GM21423 (cell line): Measurements from ENCODE around the gene C4A.
"Not testable (repeated sequence)": the region's sequence is repeated elsewhere in the genome, so short reads cannot be mapped to it uniquely, and the experiment has no call there.

Experiments
- ATAC-seq: cut with Tn5 transposase; IDR thresholded peaks from one replicate; pipeline ENCODE4 v1.9.1; 2021; ENCODE audit warnings: mild to moderate bottlenecking, moderate library complexity; ENCODE audit not compliant: unreplicated experiment

The C4A gene

DNA sequence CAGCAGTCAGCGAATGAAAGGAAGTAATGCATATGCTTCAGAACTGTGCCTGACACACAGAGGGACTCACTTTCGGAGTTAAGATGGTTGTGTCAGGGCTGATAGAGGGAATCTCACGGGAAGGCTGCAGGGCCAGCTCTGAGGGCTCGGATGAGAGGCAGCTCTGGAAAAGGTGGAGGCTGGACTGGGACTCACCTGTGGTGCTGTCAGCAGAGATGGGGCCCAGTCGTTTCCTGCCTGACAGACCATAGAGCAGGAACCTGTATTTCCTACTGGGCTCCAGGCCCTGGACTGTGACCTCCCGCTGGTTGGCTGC is 65.6 kb downstream of the C4A start:
- ATAC-seq = no peak

DNA sequence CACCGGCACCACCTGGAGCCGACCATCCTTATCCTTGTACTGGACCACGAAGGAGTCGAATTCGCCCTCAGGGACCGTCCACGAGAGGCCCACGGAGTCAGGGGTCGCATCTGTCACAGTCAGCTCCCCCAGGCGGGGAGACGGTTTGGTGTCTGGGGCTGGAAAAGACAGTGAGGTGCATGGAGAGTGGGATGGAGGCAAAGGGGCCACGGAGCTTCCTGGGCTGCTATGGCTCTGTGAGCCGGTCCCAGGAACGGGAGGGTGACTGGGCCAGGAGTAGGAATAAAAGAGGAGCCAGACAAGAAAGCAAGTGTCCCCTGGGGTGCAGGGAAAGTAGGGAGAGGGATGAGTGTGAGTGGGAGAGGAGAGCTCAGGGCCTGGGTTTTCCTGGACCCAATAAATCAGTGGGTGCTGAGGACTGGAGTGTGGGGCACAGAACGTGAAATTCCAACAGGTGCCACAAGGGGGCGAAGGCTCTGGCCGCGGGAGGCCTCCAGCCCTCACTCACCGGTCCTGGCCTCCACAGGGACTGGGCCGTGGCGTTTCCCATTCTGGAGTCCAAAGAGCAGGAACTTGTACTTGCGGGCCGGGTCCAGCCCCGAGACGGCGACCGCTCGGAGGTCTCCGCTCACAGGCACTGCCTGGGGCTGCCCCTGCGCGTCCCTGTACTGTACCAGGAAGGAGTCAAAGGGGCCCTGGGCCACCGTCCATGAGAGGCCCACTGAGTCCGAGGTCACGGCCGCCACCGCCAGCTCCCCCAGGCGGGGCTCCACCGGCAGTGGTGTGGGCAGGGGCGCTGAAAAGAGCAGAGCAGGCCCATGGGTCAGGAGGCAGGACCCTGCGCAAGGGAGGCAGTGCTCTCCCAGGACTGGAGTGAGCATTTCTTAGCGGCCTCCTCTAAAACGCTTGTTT is 66.3 kb downstream of the C4A start:
- ATAC-seq = no peak

DNA sequence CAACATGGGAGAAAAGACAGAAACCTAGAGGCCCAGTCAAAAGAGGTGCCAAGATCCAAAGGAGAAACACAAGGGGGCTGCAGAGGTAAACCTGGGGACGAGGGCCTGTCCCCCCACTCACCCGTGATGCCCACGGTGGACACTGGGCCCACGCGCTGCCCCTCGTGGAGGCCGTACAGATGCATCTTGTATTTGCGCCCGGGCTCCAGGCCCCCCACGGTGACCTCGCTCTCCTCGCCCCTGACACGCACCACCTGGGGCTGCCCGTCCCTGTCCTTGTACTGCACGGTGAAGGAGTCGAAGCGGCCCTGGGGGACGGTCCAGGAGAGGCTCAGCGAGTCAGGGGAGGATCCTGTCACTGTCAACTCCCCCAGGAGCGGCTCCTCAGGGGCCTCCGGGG is 67.3 kb downstream of the C4A start:
- not testable (repeated sequence) for ATAC-seq

DNA sequence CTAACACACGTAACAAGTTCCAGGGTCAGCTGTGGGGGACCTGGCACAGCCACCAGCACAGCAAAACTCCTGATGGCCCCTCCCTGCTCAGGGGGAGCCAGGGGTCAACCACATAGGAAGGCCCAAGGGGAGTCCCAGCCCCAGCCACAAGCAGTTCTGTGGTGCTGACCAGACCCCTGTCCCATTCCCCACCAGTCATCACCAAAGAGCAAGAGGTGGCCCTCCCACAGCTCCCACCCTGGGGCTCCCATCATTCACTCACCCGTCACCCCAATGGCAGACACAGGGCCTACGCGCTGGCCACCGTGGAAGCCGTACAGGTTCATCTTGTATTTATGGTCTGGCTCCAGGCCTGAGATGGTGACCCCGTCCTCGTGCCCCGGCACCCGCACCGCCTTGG is 67.9 kb downstream of the C4A start:
- ATAC-seq = not testable (repeated sequence)

DNA sequence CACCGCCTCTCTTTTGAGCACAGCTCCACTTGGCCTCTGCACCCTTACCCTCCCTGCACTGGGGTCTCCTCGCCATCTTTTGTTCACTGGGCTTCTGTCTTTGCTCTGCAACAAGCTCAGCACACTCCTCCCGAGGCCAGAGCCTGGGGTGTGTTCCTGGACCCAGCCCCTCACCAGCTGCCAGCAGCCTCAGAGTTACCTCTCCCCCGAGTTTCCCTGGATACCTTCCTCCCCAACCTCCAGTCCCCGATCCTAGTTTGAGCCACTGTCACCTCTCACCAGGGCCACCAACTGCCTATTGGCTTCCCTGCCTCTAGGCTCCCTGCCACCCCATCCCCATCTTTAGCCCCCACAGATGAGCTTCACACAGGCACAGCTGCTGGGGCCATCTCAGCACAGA is 68.7 kb downstream of the C4A start:
- no peak for ATAC-seq
